Stomach (tissue), 9 donors: ENCODE data around the gene TPPP. TPM values are rescaled to one million over a fixed set of nuclear protein-coding genes. Genes with fewer than 3 reads are reported as not detected.

Source experiments
- DNase-seq, 2 donors: peaks; one replicate each; pipeline versions ENCODE4 v3.0.0 to v3.0.0-alpha.2; 2013 to 2019
- H3K27ac ChIP-seq, 5 donors: fragments of 200-600 bp in 4 of 5; sonication (generic) in 4 of 5; one replicate each; pipeline ENCODE4 v1.5.1; 2013 to 2019; ENCODE audit warnings: mild to moderate bottlenecking in 1 of 5, moderate library complexity in 1 of 5
- H3K27me3 ChIP-seq, 3 donors: fragments of 200-600 bp; sonication (generic); one replicate each; pipeline ENCODE4 v1.5.1; 2017 to 2019; ENCODE audit warnings: mixed run types in 1 of 3
- H3K36me3 ChIP-seq, 4 donors: fragments of 200-600 bp; sonication (generic); 1 replicate in 3 of 4; 2 replicates in 1 of 4; pipeline ENCODE4 v1.5.1; 2016 to 2019
- H3K4me1 ChIP-seq, 4 donors: fragments of 200-600 bp; sonication (generic); one replicate each; pipeline ENCODE4 v1.5.1; 2016 to 2019
- H3K4me3 ChIP-seq, 4 donors: fragments of 200-600 bp; sonication (generic) in 3 of 4; one replicate each; pipeline ENCODE4 v1.5.1; 2016 to 2019; ENCODE audit warnings: mild to moderate bottlenecking in 1 of 4
- H3K9me3 ChIP-seq, 4 donors: fragments of 200-600 bp; sonication (generic); one replicate each; pipeline ENCODE4 v1.5.1; 2016 to 2019
- CTCF ChIP-seq, 7 experiments: fragments of 450-650 bp in 4 of 7; fragments of 200-600 bp in 3 of 7; sonication (generic) in 3 of 7; IDR thresholded peaks; one replicate each; pipeline ENCODE4 v1.5.1; 2016 to 2019; ENCODE audit warnings: antibody characterized with exemption in 7 of 7, control low read depth in 2 of 7, mild to moderate bottlenecking in 1 of 7
- EP300 ChIP-seq: sonication (generic); formaldehyde crosslinking; IDR thresholded peaks from one replicate; pipeline ENCODE4 v1.6.1; 2017; ENCODE audit warnings: antibody characterized with exemption
- POLR2A ChIP-seq, 4 donors: fragments of 450-650 bp; IDR thresholded peaks; one replicate each; pipeline ENCODE4 v1.6.1; 2016; ENCODE audit warnings: antibody characterized with exemption in 4 of 4, control low read depth in 2 of 4, mild to moderate bottlenecking in 1 of 4, moderate library complexity in 1 of 4
- POLR2AphosphoS5 ChIP-seq, 3 donors: sonication (generic); formaldehyde crosslinking; IDR thresholded peaks; one replicate each; pipeline ENCODE4 v1.6.1; 2016; ENCODE audit warnings: antibody characterized with exemption in 3 of 3
- WGBS, 5 donors: extraction: QIAGEN DNeasy Blood & Tissue Kit in 3 of 5; methylation state at CpG; one replicate each; pipeline versions ENCODE4 v1.1.5 to v1.1.7; 2013 to 2018; 5-methylcytosine and 5-hydroxymethylcytosine counted together
- intact Hi-C: fragments of 100-400 bp; cut with DNase I; formaldehyde crosslinking; loops from one replicate; pipeline ENCODE4 v1.15.1; 2023; ENCODE audit warnings: low total_unique reads
- polyA plus RNA-seq, 3 donors: library from polyadenylated mRNA; stranded (reverse); fragments of 200-250 nt; gene quantifications; one replicate each; pipeline ENCODE4 v1.2.3, GENCODE V29; 2013
- total RNA-seq, 5 donors: library from RNA; depleted of rRNA; stranded (reverse); fragments of >200 nt; gene quantifications; one replicate each; pipeline versions ENCODE4 v1.1.0 to v1.2.3, GENCODE V29; 2014 to 2016
- donor health status: healthy with polysubstance abuse.
- donor health status: Bipolar disorder and iron deficiency.
- donor health status: healthy.

The TPPP gene
- total and polyA plus RNA-seq, 8 donors, result 1.2 to 11.0 (median 2.7) TPM

- H3K4me3 ChIP-seq, result no peak overlapping the region
- TF ChIP-seq POLR2AphosphoS5 (IDR thresholded peaks at IDR 0.05) (no peak), POLR2A (IDR thresholded peaks at IDR 0.05) (no peak), EP300 (no peak), CTCF (IDR thresholded peaks at IDR 0.05) (no peak)
- peak in 1 of 2 donors; percentile 43 for DNase-seq
- no peak overlapping the region for H3K27ac ChIP-seq
- no peaks in the 10 kb centered on the region for H3K9me3 ChIP-seq
- H3K36me3 ChIP-seq, result no peaks in the 10 kb centered on the region
- peaks cover 0 to 31% (median 6%) of the 10 kb centered on the region in 3 donors for H3K27me3 ChIP-seq
- 40 to 49% (median 41%) methylated on average over 18 to 27 of the region's 27 CpGs for WGBS, 5 donors
- intact Hi-C loops, result loop anchor here (5.0 kb wide), 1 partner anchor 233 kb away; no protein-coding TSS in a partner anchor
- H3K4me1 ChIP-seq, result peaks cover 34 to 49% (median 42%) of the 10 kb centered on the region in 4 donors
Measured at GRCh38 chr5:673831-674629, 19.1 kb downstream of the TPPP start.

GRCh38 chr5:673161-673830 is 19.9 kb downstream of the TPPP start:
- Histone ChIP-seq H3K36me3 (peaks cover 0 to 5% (median 0%) of the 10 kb centered on the region in 4 donors), H3K4me1 (peaks cover 34 to 54% (median 44%) of the 10 kb centered on the region in 4 donors), H3K9me3 (no peaks in the 10 kb centered on the region), H3K27ac (no peak overlapping the region), H3K27me3 (peaks cover 0 to 31% (median 6%) of the 10 kb centered on the region in 3 donors), H3K4me3 (peak overlapping the region in 3 of 4 donors; percentile 6 to 37 (median 8))
- 3 to 45% (median 34%) methylated on average over 7 to 19 of the region's 19 CpGs for WGBS, 5 donors
- TF ChIP-seq POLR2A (IDR thresholded peaks at IDR 0.05), result no peak
- no peak for TF ChIP-seq CTCF (IDR thresholded peaks at IDR 0.05)
- no peak for TF ChIP-seq EP300
- TF ChIP-seq POLR2AphosphoS5 (IDR thresholded peaks at IDR 0.05), result no peak
- DNase-seq, result peak in 1 of 2 donors; percentile 29
- intact Hi-C loops, result loop anchor here (5.0 kb wide), 1 partner anchor 234 kb away; no protein-coding TSS in a partner anchor

- H3K4me3 ChIP-seq, result peak overlapping the region in 3 of 4 donors; percentile 6 to 37 (median 8)
- 2 to 8% (median 6%) methylated on average over 19 to 27 of the region's 27 CpGs for WGBS, 5 donors
Measured at GRCh38 chr5:672329-673160, 20.6 kb downstream of the TPPP start.

More at GRCh38 chr5:672329-673160, 20.6 kb downstream of the TPPP start:
- intact Hi-C loops, result loop anchor here (5.0 kb wide), 1 partner anchor 235 kb away; no protein-coding TSS in a partner anchor
- H3K27me3 ChIP-seq, result peaks cover 0 to 31% (median 6%) of the 10 kb centered on the region in 3 donors
- H3K27ac ChIP-seq, result peak overlapping the region in 2 of 5 donors; percentile 31 to 38
- no peaks in the 10 kb centered on the region for H3K9me3 ChIP-seq
- peak; percentile 64 to 97 for DNase-seq
- peaks cover 34 to 54% (median 44%) of the 10 kb centered on the region in 4 donors for H3K4me1 ChIP-seq
- peaks cover 0 to 12% (median under 1%) of the 10 kb centered on the region in 4 donors for H3K36me3 ChIP-seq
- TF ChIP-seq POLR2AphosphoS5 (IDR thresholded peaks at IDR 0.05), result no peak
- no peak for TF ChIP-seq EP300
- no peak for TF ChIP-seq POLR2A (IDR thresholded peaks at IDR 0.05)
- TF ChIP-seq CTCF (IDR thresholded peaks at IDR 0.05), result no peak
